Stimulated activated CD4-positive, alpha-beta T cell treated with anti-CD3 and anti-CD28 coated beads, Interleukin-12 subunit alpha, Interleukin-12 subunit beta, amount 100 ng/mL, for 24 hours (primary cell): ENCODE results near the gene RBM4.

Source experiments
- DNase-seq, 2 experiments: peaks; one replicate each; pipeline ENCODE4 v3.0.0-alpha.2; 2020; ENCODE audit warnings: low read depth in 2 of 2

The RBM4 gene

DNA sequence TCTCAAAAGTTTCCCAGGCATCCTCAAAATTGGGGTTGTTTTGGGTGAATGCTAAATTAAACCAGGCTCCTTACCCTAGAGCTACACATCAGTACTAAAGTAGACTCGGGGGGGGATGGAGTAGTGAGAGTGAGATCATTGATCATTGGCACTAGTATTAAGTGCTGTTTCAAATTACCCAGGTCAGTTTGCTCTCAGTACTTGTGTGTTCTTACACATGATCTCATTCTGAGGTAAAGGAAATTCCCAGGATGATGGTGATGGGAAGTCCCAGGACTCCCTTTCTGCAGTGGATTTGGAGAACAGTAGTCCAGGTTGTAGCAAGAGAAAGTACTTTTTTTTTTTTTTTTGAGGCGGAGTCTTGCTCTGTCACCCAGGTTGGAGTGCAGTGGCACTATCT, 12.5 kb downstream of the RBM4 start:
- no peak for DNase-seq

DNA sequence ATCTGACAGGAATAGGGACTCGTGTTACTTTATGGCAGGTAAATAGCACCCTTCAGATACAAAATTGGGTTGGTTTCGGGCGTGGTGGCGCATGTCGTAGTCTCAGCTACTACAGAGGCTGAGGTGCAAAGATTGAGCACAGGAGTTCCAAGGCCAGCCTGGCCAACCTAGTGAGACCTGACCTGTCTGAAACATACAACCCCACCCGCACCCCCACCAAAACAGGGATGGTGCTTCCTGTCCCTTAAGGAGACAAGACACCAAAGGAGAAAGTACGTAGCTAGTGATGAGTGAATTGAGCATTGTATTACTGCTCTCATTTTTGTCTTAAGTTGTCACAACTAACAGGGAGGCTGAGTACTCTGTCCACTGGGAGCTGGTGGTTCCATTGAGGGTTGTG, 14.1 kb downstream of the RBM4 start:
- DNase-seq, result no peak

- no peak for DNase-seq
These were observed 14.6 kb downstream of the RBM4 start for GRCh38 chr11:66653123-66653522.

- no peak for DNase-seq
These were observed 21.3 kb downstream of the RBM4 start for GRCh38 chr11:66659763-66660162.

GRCh38 chr11:66663741-66664296, 25.3 kb downstream of the RBM4 start:
- no peak for DNase-seq

DNA sequence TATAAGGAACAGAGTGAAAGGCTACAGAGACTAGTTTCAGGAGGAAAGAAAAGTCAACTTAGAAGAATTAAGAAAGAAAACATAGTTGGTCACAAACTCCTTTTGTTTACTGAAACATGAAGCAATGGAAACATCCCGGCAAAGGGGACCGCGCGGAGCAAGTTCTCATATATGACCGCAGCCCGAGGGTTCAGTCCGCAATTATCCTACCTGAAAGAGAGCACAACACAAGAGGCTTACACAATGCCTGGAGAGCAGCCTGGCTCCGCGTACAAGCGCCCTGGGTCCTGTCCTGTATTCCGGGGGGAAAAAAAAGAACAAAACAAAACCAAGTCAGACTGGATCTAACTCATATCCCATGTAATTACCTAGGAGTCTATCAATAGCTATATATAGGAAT, 26.9 kb downstream of the RBM4 start:
- DNase-seq, result no peak

GRCh38 chr11:66670816-66671215, 32.3 kb downstream of the RBM4 start:
- no peak for DNase-seq

- DNase-seq, result no peak
These were observed 36.6 kb downstream of the RBM4 start for GRCh38 chr11:66674964-66675602.

- DNase-seq, result no peak
These were observed 37.9 kb downstream of the RBM4 start for GRCh38 chr11:66676282-66676919.

DNA sequence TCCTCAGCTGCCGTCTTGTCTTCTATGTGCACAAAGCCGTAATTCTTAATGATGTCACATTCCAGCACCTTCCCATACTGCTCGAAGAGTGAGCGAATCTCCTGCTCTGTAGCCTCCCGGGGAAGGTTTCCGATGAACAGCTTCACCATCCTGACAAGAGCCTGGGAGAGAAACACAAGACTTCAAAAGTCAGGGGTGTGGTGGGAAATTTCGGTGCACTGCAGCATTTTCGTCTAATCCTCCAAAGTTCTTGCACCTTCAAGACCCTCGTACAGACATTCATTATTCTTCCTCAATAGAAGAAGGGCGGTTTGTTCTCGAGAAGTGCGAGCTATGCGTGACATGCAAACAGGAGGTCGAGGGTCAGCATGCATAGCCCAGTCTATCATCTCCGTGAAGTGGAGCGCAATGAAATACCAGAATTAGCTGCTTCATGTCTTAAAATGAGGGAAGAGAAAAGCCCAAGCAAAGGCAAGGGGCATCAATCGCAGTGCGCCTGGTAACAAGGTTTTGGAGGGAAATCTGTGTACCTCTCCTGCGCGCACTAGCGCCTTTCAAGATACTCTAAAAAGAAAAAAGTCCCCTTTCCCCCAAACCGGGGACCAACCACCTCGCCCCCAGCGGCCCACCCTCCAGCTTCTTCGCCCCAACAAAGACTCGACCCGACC, 38.6 kb downstream of the RBM4 start:
- DNase-seq, result no peak

DNA sequence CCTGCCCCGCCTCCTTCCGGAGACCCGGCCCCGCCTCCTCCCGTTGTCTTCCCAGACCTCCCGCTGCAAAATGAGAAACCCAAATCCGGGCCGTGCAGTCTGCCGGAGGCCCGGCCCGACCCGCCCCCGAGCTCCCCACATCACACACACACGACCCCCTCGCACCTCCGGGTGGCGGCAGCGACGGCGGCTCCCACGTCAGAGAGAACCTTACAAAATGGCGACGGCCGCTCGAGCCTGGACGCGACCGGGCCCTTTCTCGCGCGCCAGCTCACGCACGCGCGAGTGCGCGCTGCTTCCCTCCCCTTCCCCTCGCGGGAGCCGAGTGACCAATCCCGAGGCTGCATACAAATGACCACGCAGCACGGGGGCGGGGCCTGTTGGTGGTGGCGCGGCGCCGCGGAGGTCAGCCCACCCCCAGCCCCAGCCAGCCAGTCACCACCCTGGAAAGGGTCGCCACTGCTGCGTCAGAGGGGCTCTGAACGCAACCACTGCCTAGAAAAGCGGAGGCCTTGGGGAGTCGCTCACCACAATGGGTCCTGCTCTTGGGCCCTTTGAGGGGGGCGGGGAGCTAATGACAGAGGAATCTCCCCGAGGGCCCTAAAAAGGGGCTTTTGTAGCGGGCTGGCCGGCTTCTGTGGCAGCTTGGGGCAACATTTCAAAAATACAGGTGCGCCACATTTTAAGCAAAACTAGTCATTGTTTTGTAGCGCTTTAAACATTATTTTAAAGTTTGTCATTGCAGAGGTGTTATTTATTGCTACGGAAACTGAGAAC, 39.3 kb downstream of the RBM4 start, which contains the start of gene RBM4B:
Gene RBM4B, minus strand, starts transcription at position 289 of the 777 bp plus-strand sequence. CDS start 808 bp downstream, outside the sequence.
- peak; percentile 88 to 97 for DNase-seq

- DNase-seq, result no peak
These were observed 42.6 kb downstream of the RBM4 start for GRCh38 chr11:66680966-66681645.

- DNase-seq, result no peak
These were observed 45.4 kb downstream of the RBM4 start for GRCh38 chr11:66683877-66684276.

GRCh38 chr11:66684635-66685034, 46.1 kb downstream of the RBM4 start:
- DNase-seq, result no peak

DNA sequence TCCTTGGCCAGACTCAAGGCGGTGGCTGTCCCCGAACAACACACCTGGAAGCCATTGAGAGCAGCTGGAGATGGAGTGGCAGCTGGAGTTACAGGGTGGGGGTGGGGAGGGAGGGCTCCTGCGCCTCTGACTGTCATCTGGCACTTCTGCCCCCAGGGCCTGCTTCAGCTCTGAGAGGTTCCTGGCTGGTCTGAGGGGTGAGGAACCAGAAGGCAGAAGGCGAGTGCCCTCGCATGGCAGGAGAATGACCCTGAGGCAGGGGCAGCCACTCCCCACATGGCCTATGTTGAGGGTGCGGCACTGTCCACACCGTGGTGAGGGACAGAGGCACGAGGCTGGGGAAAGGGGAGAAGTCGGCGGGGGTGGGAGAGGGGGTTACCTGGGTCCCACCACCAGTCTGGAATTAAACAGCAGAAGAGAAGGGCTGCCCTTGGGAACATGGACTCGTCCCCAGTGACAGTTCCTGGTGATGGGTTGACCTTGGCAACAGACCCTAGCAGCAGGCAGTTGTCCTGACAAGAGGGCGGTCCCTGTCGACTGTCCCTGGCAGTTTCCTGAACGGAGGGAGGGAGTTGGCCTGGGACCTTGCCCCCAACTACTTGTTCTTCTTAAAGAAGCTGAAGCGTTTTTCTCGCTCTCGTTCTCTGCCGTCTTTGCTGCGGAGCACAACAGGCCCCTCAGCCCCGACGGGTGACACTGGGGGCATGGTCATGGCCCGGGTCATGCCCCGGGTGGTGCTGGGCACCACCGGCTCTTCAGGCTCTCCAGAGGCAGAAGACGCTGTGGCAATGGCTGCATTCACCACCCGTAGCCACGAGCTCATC, 47.0 kb downstream of the RBM4 start:
- no peak for DNase-seq

- DNase-seq, result no peak
These were observed 47.7 kb downstream of the RBM4 start for GRCh38 chr11:66686100-66686785.

DNA sequence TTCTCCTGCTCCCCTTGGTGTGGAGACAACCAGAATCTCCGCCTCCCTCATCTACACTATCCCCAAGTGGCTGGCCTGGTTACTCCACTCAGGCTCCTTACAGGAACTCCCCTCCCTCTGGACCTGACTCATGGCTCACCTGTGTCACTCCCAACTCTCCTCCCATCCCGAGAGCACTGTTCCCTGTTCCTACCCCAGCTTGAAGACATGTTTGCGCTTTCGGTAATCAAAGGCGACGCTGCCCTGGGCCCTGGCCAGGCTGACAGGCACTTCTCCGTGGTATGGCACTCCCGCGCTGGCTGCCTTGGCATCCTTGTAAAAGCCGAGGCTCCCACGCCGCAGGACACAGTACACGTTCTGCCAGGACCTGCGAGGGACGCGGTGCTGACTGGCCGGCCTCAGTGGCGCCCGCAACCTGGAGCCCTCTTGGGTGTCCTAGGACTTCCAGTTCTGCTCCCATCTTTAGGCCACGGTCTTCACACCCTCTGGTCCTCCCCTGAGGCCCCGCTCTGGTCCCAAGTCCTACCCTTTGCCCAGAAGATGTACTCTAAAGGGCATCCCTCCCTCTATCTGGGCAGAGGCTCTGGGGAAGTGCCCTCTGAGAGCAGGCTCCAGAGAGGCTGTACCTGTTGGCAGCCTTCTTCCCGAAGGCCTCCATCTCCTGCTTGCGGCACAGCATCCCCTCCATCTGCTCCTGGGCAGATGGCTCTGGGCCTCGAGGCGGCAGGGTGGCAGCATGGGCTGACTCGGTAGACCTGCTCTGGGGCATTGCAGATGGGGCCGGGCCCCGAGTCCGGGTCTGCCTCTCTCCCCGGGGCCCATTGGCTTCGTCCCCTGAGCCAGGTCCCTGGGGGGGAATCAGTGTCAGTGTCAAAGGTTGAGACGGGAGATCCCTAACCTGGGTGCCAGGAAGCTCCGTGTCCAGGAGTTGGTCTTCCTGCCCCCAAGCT, 48.6 kb downstream of the RBM4 start:
- DNase-seq, result no peak

- no peak for DNase-seq
These were observed 49.4 kb downstream of the RBM4 start for GRCh38 chr11:66687831-66688281.
